HG02885 (cell line): ENCODE results near the gene RIT2.

Source experiments
- ATAC-seq: cut with Tn5 transposase; IDR thresholded peaks from one replicate; pipeline ENCODE4 v1.9.1; 2021; ENCODE audit warnings: mild to moderate bottlenecking; ENCODE audit not compliant: unreplicated experiment, poor library complexity

RIT2 gene

DNA sequence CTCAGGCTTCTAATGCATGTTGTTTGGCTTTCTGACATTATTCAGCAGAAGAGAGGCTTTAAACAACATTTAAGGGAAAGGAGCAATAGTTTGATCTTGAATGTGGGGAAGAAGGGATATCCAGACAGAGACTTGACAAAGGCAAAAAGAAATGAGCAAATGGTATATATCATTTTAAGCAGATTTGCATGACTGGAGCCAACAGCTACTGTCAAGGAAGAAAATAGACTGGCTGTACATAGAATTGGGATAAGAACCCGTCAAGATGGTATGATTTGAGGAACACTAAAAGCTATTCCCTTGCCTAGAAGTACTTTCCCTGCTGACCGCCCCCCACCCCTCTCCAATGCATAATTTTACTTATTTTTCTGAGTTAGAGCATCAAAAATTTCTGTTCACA, 174.5 kb downstream of the RIT2 start:
- ATAC-seq, result no peak

DNA sequence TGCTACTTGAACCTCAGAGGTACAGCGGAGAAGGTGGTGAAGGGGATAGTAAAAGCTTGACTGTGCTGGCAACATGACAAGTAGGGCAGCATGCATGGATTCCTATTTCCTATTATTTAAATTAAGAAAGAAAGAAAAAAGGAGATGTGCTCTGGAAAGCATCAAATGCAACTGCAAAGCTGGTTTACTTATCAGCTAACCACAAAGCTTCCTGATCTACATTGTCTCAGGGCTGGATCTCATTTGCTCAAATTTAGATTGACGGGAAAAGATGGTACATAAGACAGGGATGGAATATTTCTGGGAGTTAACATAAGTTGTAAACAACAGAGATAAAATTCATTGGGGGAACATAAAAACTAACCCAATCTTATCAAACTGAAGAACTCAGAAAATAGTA, 178.0 kb downstream of the RIT2 start:
- no peak for ATAC-seq

GRCh38 chr18:42936289-42936688, 179.2 kb downstream of the RIT2 start:
- ATAC-seq, result no peak

DNA sequence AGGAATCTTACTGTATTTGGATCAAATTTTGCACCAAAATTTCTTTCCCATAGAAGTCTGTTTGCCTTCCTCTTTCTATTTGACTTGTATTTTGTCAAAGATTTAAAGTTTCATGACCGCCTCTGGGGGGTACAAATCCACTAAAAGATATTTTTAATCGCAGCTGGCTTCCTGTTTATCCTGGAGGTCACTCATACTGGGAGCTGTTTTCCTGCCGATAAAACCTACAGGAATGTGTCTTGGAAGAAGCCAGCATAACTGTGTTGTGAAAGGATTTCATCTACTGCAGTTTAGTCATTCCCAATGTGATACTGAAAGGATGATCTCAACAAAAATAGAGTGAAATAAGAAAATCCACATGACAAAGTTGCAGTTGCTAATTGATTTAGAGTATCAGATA, 184.0 kb downstream of the RIT2 start:
- ATAC-seq, result no peak

GRCh38 chr18:42929857-42930256, 185.6 kb downstream of the RIT2 start:
- no peak for ATAC-seq

GRCh38 chr18:42929181-42929580, 186.3 kb downstream of the RIT2 start:
- ATAC-seq, result no peak

GRCh38 chr18:42925036-42925435, 190.4 kb downstream of the RIT2 start:
- ATAC-seq, result no peak

GRCh38 chr18:42922363-42922762, 193.1 kb downstream of the RIT2 start:
- ATAC-seq, result no peak

GRCh38 chr18:42921226-42921737, 194.2 kb downstream of the RIT2 start:
- ATAC-seq, result no peak

DNA sequence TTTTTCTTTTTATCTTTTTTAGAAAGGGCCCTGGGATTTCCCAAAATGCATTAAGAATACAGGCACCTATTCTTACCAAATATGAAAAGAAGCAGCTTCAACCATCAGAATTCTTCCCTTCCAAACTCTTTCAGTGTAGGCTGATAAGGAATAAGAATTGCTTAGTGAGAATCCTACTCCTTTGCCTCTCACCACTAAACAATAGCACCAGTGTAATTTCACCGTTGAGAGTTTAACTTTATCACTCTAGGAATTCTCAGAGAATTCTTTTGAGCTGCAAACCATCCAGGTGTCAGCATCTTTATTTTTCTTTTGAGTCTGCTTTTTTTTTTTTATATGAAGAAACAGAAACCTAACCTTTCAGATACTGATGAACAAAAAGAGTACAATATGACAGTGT, 194.9 kb downstream of the RIT2 start:
- ATAC-seq, result no peak

DNA sequence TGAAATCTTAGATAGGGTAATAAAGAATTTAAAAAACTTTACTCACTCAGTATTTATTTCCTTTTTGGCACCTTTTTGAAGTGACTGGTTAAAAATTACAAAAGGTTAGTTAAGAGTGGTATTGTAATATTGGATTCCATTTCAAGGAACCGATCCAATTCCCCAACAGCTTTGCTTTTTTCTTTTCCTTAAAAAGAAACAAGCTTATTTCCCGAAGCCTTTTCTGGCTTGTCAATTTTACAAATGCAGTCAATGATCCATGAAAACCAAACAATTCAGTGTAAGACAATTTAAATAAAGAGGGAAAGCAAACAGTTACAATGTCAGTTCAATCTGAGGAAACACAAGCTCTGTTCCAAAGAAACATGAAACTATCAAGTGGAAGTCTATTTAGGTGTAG, 200.2 kb downstream of the RIT2 start:
- ATAC-seq, result no peak

GRCh38 chr18:42914476-42914875, 201.0 kb downstream of the RIT2 start:
- ATAC-seq, result no peak

DNA sequence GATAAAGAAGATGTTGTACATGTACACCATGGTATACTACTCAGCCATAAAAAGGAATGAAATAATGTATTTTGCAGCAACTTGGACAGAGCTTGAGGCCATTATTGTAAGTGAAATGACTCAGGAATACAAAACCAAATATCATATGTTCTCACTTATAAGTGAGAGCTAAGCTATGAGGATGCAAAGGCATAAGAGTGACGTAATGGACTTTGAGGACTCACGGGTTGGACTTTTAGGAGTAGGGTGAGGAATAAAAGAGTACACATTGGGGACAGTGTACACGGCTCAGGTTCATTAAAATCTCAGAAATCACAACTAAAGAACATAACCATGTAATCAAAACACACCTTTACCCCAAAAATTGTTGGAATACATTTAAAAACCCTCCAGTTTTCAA, 206.4 kb downstream of the RIT2 start:
- ATAC-seq, result no peak

GRCh38 chr18:42906761-42907160, 208.7 kb downstream of the RIT2 start:
- no peak for ATAC-seq

- no peak for ATAC-seq
These were observed 214.3 kb downstream of the RIT2 start for GRCh38 chr18:42901161-42901560.

- no peak for ATAC-seq
These were observed 221.5 kb downstream of the RIT2 start for GRCh38 chr18:42893977-42894376.

DNA sequence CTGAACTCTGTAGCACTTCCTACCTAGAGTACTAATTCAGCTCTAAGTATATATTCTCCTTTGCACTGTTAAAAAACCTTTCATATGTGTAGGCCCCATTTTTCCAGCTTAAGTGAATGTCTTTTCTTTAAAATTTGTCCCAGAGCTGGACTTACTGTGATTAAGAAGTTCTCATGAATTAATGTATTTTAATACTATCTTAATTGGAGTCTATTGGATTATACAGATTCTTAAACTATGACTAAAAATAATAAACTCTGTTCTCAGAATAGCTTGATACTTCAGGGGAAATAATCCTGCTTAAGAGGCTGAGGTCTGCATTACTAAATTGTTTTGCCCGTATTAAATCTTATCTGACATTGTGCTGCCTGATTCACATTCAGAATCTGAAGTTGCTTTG, 223.3 kb downstream of the RIT2 start:
- no peak for ATAC-seq

- ATAC-seq, result no peak
These were observed 223.8 kb downstream of the RIT2 start for GRCh38 chr18:42891705-42892104.

DNA sequence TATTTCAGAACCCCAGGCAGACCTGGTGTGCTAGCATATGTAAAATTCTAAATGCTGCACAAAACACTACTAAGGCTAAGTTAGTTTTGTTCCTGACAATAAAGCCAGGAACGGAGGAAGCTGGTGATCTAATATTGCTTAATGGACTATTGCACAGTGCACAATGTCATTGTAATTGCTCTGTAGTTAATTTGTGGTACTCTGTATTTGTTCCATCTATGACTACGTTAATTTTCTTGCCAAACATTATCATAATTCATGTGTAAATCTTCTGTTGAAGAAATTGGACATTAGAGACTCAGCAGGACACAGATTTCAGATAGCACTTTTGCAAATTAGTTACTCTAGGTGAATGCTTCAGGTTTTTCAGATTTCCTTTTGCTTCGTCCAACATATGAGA, 232.3 kb downstream of the RIT2 start:
- no peak for ATAC-seq

- ATAC-seq, result no peak
These were observed 233.4 kb downstream of the RIT2 start for GRCh38 chr18:42882122-42882521.

DNA sequence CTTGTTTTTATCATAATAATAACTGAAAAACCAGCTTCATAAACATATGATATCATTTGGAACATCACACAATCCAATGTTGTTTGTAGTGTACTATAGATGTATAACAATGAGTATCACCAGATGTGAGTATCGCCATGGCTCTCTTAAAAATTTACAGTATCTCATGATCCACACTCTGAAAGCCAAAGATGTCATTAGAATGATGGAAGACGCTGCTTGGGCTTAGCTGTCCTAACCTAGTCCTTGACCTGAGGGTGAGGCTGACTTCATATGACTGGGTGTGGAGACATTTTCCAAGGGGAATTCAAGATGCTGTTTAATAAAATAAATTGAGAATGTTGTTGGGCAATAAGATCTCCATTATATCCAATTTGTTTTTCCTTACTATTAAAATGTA, 242.6 kb downstream of the RIT2 start:
- no peak for ATAC-seq

- ATAC-seq, result no peak
These were observed 250.6 kb downstream of the RIT2 start for GRCh38 chr18:42864876-42865275.

GRCh38 chr18:42861271-42861670, 254.2 kb downstream of the RIT2 start:
- no peak for ATAC-seq
